ENCODE measurements around the gene FNDC5. TPM values are rescaled to one million over a fixed set of nuclear protein-coding genes. Genes with fewer than 3 reads are reported as not detected.

FNDC5 gene
- total RNA-seq, 1 donor = 0.99 TPM

- no peak overlapping the region for H3K4me3 ChIP-seq (ENCODE audit: low read depth, low read length)
- no peak for TF ChIP-seq CTCF (IDR thresholded peaks at IDR 0.05; ENCODE audit: insufficient read depth, low read length)
- no peak for DNase-seq (ENCODE audit: low read depth)
Measured at GRCh38 chr1:32887623-32888022, 16.9 kb upstream of the FNDC5 start.

GRCh38 chr1:32886828-32887414, 16.2 kb upstream of the FNDC5 start:
- no peak for TF ChIP-seq CTCF (IDR thresholded peaks at IDR 0.05; ENCODE audit: insufficient read depth, low read length)
- no peak for DNase-seq (ENCODE audit: low read depth)
- no peak overlapping the region for H3K4me3 ChIP-seq (ENCODE audit: low read depth, low read length)

DNA sequence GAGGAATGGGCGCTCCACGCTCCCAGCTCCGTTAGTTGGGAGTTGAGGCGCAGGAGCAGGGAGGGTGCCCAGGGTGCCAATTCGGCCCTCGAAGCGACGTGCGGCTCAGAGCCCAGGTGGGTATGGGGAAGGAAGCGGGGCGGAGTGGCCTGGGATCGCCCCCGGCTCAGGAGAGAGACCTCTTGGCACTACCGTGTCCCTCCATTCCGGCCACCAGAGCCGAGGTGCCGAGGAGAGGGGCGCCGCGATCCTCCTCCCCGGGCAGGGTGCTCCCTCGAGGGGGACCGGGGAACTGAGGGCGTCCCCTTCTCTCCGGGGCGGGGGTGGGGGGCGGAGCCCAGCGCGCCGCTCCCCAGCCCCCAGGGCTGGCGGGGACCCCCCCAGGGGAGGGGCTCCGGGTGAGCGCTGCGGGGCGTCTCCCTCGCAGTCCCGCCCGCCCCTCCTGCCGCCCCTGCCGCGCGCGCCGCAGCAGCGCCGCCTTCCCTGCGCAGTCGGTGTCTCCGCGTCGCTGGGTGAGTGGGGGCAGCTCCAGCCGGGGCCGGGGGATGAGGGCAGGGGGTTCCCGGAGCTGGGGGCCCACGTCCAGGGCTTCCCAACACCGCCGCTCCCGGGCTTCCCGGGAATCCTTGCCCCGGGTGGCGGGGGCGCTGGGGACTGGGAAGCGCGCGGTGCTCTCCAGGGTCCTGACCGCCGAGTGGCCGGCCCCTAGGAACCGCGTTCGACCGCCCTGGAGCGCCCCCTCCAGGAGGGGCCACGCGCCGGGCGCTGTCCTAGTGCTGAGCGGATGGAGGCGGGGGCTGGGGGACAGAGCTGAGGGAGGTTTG, 15.5 kb upstream of the FNDC5 start, which contains the start of gene HPCA:
TSS of gene HPCA (plus strand) at position 488 of the 824 bp plus-strand sequence. CDS start 2,408 bp downstream, outside the sequence.
- DNase-seq (ENCODE audit: low read depth) = peak; percentile 51
- TF ChIP-seq CTCF (IDR thresholded peaks at IDR 0.05; ENCODE audit: insufficient read depth, low read length) = peak; percentile 68
- no peak within 1 kb of the TSS for H3K4me3 ChIP-seq (ENCODE audit: low read depth, low read length)

- H3K4me3 ChIP-seq (ENCODE audit: low read depth, low read length) = no peak overlapping the region
- no peak for TF ChIP-seq CTCF (IDR thresholded peaks at IDR 0.05; ENCODE audit: insufficient read depth, low read length)
- DNase-seq (ENCODE audit: low read depth) = no peak
Measured at GRCh38 chr1:32885676-32886003, 14.9 kb upstream of the FNDC5 start.

DNA sequence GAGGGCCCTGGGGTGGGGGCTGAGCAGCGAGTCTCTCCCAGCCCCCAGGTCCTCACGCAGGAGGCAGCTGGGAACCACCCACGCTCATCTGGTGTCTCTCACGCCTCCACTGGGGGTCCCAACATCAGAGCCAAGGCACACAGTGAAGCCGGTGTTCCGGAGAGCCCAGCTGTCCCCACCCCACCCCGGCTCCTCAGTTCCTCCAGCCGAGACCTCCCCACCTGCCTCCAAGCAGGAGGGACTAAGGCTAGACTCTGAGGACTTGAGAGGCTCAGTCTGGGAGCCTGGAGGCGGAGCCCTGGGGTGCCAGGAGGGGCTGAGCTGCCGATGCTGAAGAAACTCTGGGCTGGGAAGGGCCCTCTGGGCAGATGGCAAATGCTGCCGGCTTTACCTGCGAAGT, 14.0 kb upstream of the FNDC5 start:
- no peak overlapping the region for H3K4me3 ChIP-seq (ENCODE audit: low read depth, low read length)
- no peak for TF ChIP-seq CTCF (IDR thresholded peaks at IDR 0.05; ENCODE audit: insufficient read depth, low read length)
- no peak for DNase-seq (ENCODE audit: low read depth)

DNA sequence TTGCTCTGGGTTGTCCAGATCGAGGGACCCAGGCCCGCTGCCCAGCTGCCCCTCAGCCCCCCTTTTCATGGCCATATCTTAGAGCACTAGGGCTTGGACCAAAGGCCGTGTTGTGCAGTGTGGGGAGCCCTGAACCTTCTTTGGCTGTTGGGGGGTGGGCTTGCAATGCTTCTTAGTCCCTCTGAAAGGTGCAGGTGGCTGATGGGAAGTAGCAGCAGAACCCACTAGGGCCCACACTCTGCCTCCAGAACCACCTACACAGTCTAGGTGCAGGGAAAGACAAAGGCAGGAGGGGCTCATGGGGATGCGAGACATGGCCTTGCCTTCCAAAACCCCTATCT, 13.3 kb upstream of the FNDC5 start:
- DNase-seq (ENCODE audit: low read depth) = no peak

More for the DNA sequence above, 13.3 kb upstream of the FNDC5 start:
- no peak overlapping the region for H3K4me3 ChIP-seq (ENCODE audit: low read depth, low read length)
- no peak for TF ChIP-seq CTCF (IDR thresholded peaks at IDR 0.05; ENCODE audit: insufficient read depth, low read length)
